DND-41 (cell line): ENCODE data around the gene KCNN3.

Experiments used
- EZH2 ChIP-seq: IDR thresholded peaks from 3 replicates; pipeline ENCODE4 v1.6.1; 2012; ENCODE audit warnings: borderline replicate concordance, low read depth, mild to moderate bottlenecking, moderate library complexity, low read length, inconsistent platforms; ENCODE audit not compliant: severe bottlenecking
- TF ChIP-seq, protein P1 (sequence below): IDR thresholded peaks from 2 replicates; pipeline ENCODE4 v1.5.1; 2012; ENCODE audit warnings: borderline replicate concordance, low read length, moderate library complexity, mild to moderate bottlenecking; ENCODE audit not compliant: poor library complexity, severe bottlenecking; ENCODE audit errors: extremely low read depth

DNA sequence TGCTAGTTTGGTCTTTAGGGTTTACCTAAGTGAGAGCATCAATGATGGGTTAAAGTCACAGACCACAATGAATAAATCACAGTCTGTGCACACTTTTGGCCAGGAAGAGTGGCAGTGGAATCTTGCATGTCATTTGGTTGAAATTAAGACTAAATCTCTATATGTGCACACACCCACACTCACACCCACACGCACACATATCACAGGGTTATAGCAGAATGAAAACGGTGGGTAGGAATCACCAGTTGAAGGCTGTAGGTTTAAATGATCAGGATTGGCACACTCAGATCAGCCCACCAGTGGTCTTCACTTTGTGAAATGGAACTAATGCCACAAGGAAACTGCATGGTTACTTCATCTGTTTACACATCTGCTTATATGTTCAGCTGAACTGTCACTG is 164.5 kb downstream of the KCNN3 start:
- TF ChIP-seq, protein P1, sequence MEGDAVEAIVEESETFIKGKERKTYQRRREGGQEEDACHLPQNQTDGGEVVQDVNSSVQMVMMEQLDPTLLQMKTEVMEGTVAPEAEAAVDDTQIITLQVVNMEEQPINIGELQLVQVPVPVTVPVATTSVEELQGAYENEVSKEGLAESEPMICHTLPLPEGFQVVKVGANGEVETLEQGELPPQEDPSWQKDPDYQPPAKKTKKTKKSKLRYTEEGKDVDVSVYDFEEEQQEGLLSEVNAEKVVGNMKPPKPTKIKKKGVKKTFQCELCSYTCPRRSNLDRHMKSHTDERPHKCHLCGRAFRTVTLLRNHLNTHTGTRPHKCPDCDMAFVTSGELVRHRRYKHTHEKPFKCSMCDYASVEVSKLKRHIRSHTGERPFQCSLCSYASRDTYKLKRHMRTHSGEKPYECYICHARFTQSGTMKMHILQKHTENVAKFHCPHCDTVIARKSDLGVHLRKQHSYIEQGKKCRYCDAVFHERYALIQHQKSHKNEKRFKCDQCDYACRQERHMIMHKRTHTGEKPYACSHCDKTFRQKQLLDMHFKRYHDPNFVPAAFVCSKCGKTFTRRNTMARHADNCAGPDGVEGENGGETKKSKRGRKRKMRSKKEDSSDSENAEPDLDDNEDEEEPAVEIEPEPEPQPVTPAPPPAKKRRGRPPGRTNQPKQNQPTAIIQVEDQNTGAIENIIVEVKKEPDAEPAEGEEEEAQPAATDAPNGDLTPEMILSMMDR = no peak
- TF ChIP-seq EZH2 = no peak
